Activated T-cell treated with anti-CD3 and anti-CD28 coated beads for 48 hours (primary cell): ENCODE measurements around the gene ADCY9.
"Not testable (repeated sequence)": the region's sequence is repeated elsewhere in the genome, so short reads cannot be mapped to it uniquely, and the experiment has no call there.

ENCODE experiments used
- DNase-seq: peaks from one replicate; pipeline ENCODE4 v3.0.0-alpha.2; 2020; ENCODE audit warnings: low read depth

The ADCY9 gene

DNA sequence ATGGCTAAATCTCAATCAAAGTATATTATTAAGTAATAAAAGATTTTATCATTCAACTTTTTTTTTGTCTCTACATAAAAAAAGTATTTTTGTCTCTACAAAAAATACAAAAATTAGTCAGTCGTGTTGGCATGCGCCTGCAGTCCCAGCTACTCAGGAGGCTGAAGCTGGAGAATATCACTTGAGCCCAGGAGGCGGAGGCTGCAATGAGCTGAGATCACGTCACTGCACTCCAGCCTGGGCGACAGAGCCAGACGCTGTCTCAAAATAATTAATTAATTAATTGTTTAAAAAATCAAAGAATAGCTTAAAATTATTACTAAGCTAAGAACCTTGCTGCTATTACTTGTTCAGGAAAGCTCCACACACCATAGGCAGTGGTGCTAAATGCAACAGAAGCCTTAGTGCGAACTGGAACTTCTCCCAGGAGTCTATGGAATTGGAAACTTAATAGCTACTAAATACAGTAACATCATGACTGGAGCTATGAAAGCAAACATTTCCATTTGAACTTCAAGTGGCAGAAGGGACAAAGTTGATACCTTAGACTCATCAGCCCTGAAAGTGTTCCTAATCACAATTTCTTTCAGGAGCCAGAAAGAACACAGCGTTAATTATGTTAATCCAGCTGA is 22.6 kb downstream of the ADCY9 start:
- no peak for DNase-seq

DNA sequence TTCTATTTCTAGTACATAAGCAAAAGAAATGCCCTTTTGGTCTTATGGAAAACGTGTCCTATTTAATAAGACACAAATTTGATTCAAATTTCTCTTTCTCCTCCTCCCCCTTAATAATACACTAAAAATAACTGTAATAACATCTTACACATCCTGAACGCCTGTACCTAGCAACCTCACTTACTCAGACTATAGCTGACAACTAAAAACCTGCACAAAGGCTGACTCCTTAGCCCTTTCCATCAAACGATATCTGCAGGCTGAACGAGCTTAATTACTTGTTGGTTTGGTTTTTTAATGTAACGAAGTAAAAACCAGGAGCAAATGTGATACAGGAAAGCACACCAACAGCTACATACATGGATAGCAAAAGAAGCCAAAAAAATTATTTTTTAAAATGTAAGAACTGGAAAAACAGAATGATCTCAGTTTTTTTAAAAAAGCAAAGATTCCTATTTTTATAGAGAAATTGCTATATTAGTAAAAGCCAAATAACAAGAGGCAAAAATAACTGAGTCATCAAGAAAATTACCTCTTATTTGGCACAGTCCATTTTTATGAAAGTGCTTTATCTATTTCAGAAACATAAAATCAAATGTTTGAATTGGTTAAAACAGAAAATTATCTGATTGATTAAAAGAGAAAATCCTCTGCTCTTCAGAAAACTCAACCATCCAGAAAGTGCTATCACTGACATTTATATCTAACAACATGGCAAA is 23.5 kb downstream of the ADCY9 start:
- DNase-seq, result no peak

DNA sequence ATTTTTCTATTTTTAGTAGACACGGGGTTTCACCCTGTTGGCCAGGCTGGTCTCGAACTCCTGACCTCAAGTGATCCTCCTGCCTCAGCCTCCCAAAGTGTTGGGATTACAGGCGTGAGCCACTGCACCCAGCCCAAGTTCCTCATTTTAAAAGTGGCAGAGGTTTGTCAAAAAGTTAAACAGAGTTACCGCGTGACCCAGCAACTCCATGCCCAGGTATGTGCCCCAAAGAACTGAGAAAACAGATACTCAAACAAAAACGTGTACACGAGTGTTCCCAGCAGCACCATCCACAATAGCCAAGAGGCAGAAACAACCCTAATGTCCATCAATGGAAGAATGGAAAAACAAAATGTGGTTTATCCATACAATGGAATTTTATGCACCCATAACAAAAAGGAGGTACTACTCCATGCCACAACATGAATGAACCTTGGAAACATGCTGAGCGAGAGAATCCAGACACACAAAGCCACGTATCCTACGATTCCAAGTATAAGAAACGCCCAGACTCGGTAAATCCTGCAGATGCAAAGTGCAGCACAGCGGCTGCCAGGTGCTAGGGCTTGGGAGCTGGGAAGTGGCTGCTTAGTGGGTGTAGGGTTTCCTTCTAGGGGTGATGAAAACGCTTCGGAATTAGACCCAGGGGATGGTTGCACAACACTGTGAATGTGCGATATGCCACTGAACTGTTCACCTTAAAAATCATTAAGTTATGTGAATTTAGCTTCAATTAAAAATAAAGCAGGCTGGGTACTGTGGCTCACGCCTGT is 24.8 kb downstream of the ADCY9 start:
- DNase-seq, result no peak

DNA sequence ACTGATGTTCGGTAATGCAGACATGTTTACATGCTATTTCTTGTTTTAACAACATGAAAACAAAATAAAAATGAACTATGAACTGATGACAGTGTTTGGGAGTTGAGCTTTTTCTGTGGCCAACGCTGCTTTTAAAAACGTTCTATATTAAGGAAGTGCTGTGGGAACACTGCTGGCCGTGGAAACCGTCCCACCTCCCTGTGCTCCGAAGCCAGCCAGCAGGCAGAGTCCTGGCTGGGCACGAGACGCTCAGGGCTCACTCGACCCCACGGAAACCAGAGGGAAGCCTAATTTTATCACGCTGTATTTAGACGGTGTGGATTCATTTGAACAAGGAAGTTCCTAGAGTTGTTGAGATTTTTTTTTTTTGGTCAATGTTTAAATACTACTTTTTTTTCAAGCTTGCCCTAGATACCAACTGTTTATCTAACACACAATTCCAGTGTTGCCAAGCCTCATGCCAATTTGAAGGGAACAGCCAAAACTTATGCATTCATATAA is 25.8 kb downstream of the ADCY9 start:
- no peak for DNase-seq

- DNase-seq, result no peak
Measured at GRCh38 chr16:4089811-4090301, 26.4 kb downstream of the ADCY9 start.

GRCh38 chr16:4089251-4089810 is 26.9 kb downstream of the ADCY9 start:
- no peak for DNase-seq

GRCh38 chr16:4087990-4088577 is 28.2 kb downstream of the ADCY9 start:
- no peak for DNase-seq

DNA sequence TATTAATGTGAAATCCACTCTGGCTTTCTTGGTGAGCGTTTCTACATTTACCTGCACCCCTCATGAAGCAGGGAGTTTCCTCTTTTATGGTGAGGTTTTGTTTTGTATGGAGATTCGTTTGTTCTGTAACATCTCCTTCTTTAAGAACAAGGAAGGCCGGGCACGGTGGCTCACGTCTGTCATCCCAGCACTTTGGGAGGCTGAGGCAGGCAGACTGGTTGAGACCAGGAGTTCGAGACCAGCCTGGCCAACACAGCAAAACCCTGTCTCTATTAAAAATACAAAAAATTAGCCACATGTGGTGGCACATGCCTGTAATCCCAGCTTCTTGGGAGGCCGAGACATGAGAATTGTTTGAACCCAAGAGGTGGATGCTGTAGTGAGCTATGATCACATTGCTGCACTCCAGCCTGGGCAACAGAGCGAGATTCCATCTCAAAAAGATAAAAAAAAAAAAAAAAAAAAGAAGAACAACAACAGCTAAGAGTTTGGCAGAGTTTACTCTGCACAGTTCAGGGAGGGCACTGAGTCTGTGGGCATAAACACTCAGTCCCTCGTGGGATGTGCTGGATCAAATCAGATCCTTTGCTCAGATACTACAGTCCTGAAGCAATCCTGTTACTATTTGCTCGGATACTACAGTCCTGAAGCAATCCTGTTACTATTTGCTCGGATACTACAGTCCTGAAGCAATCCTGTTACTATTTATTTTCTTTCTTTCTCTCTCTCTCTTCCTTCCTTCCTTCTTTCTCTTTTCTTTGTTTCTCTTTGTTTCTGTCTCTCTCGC is 28.9 kb downstream of the ADCY9 start:
- DNase-seq, result no peak

DNA sequence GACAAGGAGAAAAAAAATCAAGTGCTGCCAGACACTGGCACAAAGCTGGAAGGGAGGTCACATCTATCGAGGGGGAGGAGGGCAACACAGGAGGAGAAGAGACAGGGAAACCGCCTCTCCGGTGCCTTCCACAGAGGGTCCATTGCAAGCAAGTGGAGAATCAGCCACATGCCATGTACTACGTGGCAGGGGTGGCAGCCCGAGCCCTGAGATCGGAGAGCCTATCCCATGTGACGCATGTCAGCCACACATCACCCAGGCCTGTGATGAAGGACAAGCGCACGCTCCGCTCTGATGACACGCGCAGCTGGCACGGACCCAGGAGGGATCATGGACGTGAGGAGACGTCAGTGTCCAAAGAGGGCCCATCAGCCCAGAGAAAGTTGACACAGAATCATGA is 30.1 kb downstream of the ADCY9 start:
- DNase-seq, result no peak

DNA sequence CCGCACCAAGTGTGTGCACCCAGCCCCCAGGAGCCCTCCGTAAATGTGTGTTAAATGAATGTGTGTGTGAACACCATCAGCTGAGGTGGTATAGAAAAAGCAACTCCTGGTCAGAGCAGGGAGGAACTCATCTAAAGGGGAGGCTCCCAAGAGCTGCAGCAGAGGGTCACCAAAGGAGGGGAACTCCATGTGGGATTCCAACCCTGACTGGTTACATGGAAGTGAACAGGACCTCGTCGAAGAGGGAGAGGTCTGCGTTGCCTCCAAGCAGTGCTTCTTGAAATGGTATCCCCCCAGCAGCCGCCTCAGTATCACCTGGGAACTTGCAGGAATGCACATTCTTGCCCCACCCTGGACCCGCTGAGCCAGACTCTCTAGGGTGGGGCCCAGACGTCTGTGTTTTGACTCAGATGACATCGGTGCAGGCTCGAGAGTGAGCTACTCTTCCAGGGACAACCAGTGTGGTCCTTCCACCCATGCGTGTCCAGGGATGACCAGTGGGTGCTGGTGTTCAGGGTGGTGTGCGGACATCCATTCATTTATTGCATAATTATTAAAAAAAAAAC is 30.8 kb downstream of the ADCY9 start:
- no peak for DNase-seq

GRCh38 chr16:4083347-4083870 is 32.8 kb downstream of the ADCY9 start:
- DNase-seq, result no peak

- no peak for DNase-seq
Measured at GRCh38 chr16:4082474-4083044, 33.7 kb downstream of the ADCY9 start.

DNA sequence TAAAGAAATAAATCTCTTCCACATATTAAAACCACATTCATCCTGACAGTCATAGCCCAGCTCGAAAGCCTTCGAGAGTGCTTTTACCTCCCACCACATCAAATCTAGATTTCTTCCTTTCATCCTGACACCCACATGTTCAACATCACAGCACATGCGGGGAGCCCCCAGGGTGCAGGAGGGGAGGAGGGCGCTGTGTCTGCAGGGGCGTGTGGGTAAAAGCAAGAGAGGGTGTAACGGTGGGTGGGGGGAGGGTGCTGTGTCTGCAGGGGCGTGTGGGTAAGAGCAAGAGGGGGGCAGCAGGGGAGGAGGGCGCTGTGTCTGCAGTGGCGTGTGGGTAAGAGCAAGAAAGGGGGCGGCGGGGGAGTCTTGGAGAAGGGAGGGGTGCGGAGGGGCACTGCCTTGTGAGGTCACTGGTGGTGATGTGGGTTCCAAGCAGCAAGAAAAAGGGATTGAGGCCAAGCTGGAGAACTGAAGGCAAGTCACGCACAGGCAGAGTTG is 34.7 kb downstream of the ADCY9 start:
- DNase-seq, result no peak

GRCh38 chr16:4081047-4081446 is 35.2 kb downstream of the ADCY9 start:
- no peak for DNase-seq

GRCh38 chr16:4077174-4077649 is 39.0 kb downstream of the ADCY9 start:
- DNase-seq, result no peak

- DNase-seq, result no peak
Measured at GRCh38 chr16:4075534-4075933, 40.7 kb downstream of the ADCY9 start.

DNA sequence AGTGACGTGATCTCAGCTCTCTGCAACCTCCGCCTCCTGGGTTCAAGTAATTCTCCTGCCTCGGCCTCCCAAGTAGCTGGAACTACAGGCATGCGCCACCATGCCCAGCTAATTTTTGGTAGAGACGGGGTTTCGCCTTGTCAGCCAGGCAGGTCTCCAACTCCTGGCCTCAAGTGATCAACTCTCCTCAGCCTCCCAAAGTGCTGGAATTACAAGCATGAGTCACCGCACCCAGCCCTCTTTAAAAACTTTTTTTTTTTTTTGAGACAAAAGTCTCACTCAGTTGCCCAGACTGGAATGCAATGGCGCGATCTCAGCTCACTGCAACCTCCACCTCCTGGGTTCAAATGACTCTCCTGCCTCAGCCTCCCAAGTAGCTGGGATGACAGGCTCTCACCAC is 43.1 kb downstream of the ADCY9 start:
- not testable (repeated sequence) for DNase-seq

- no peak for DNase-seq
Measured at GRCh38 chr16:4071686-4072561, 44.3 kb downstream of the ADCY9 start.

- DNase-seq, result no peak
Measured at GRCh38 chr16:4070936-4071335, 45.3 kb downstream of the ADCY9 start.
